Activated gamma-delta T cell treated with Interleukin-2 at 50 U/mL for 16 hours (primary cell): Measurements from ENCODE around the gene TOP1.
A peak's percentile ranks its signal among the peaks of the same experiment; 100 is the strongest.

Experiments
- DNase-seq: peaks from one replicate; pipeline ENCODE4 v3.0.0-alpha.2; 2020

Gene TOP1

DNA sequence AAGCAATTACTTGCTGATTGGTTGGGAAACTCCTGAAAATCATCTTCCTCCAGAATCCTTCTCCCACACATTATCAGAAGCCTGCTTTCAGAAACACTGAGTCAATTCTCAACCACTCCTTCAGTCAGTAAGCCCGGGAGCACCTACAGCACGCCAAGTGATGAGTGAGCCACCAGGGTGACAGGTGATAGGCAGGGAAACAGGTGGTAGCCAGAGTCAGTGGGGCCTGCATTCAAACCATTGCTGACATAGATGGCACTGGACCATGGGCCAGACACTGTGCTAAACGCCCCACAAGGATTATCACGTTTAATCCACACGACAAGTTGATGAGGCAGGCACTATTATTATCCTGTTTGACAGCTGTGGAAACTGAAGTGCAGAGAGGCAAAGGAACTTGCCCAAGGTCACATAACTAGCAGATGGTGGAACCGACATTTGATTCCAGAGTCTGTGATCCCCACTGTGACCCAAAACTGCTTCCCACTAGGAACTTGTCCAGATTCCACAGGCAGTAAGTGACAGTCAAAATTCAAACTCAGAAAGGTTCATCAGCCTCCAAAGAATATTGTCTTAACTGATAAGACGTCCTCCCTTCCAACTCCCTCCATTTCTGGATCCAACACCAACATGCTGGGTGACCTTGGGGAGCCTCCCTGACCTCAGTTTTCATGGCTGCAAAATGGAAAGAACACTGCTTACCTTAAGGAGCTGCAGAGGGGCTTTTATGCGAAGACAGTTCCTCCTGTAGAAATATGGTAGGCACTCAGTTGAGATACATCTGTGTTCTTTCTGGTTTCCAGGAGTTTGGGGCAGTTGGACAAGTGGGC, 23.9 kb upstream of the TOP1 start:
- no peak for DNase-seq

- no peak for DNase-seq
Observed at GRCh38 chr20:41005361-41005729, 23.3 kb upstream of the TOP1 start.

DNA sequence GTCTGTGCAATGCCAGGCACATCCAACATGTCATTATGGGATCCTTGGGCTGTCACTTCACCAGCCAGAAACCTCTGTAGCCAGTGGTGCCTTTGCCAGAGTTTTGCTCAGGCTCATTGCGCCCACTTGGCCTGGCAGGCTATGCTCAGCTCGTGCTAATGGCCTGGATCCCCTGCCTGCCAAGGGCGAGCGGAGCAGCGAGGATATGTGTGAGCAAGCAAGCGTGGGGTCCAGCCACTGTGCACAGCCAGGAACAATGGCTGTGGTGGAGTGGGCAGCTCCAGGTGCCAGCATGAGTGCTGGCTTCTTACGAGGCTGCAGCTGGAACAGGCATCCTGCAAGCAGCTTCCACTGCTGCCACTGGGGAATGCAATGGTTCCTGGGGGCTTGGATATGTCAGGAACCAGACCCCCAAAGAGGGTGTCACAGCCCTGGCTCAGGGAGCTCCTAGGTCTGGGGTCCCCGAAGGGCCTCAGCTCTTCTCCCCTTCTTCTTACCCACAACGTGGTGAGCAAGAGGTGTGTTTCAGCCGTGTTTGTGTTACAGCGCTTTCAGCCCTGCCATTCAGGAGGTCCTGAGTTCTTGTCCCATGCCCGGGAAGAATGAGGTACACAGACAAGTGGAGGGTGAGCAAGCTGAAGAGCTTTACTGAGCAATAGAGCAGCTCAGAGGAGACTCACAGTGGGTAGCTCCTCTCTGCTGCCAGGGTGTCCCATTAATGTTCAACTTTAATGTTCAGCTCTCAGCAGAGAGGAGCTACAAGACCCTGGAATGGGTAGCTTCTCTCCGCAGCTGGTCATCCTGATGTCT, 22.3 kb upstream of the TOP1 start:
- DNase-seq = no peak

GRCh38 chr20:41006936-41007474, 21.6 kb upstream of the TOP1 start:
- no peak for DNase-seq

DNA sequence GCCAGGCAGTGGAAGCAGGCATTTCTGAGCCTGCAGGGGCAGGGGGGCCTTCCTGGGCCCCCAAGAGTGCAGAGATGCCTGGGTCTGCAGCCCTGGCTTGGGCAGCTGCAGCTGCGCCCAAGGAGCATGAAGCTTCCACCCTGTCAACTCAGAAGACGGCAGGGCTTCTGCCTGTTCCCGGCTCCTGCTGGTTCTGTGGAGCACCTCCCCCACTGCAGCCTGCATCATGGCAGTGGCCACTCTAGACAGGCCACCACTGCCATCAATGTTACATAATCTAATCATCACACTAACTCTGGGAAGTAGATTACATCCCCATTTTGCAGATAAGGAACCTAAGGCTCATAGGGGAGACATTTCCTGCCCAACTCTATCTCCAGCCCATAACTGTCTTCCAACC, 21.1 kb upstream of the TOP1 start:
- no peak for DNase-seq

- no peak for DNase-seq
Observed at GRCh38 chr20:41009946-41010345, 18.7 kb upstream of the TOP1 start.

DNA sequence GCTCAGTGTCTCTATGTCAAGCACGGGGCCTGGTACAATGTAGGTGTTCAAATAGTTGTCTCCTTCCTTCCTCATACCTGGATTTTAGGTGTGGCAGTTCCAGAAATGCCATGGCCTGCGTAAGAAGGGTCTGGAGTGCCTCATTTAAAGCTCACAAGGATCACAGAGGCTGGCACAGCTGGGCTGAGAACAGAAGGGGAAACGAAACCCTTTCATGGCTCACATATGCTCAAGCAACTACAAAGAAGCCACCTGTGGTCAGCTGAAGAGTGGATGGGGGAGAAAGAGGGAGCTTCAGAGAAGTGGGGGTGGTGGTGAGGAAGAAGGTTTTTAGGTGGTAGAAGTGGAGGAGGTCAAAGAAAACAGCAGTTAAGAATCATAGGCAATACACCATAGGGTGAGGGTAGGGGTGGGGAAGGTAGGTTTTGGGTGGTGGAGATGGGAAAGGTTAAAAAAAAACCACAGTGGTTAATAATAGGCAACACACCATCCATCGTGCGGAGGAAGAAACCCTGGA, 17.0 kb upstream of the TOP1 start:
- no peak for DNase-seq

DNA sequence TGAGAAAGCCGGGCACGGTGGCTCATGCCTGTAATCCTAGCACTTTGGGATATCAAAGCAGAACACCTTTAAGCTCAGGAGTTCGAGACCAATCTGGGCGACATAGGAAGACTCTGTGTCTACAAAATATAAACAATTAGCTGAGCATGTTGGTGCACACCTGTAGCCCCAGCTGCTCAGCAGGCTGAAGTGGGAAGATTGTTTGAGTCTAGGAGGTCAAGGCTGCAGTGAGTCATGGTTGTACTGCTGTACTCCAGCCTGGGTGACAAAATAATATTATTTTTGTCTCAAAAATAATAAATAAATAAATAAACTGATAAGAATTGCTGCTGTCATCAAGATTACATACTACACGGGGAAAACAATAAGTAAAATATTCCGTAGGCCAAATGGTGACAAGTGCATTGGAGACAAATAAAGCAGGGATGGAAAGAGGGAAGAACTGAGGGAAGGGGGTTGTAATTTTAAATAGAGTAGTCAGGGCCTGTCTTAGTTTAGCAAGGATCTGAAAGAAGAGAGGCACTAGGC, 14.0 kb upstream of the TOP1 start:
- DNase-seq = no peak

DNA sequence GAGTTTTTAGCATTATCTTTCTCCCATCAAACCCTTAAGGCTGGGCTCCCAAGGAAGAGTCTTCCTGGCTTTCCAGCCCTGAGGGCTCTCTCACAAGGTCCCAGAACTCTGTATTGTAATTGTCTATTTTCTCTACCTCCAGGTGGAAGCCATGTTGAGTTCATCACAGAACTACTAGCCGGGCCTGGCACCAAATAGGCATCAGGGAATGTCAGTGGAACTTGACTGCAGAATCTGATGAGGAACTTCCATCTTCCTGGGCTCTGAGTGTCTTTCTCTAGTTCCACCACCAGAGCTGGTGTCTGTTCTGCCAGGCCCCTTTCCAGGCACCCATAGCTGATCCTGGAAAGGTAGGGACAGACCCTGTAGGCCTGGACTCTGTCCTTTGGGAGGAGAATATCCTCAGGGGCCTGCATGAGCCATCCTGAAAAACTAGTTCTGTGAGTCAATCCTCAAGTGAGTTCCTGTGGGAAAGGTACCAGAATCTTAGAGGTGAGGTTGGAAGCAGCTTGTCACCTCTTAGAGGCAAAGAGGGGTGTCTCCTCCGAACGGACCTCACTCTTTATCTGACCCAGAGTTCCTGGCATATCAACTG, 11.1 kb upstream of the TOP1 start:
- no peak for DNase-seq

GRCh38 chr20:41018153-41018552, 10.5 kb upstream of the TOP1 start:
- no peak for DNase-seq

DNA sequence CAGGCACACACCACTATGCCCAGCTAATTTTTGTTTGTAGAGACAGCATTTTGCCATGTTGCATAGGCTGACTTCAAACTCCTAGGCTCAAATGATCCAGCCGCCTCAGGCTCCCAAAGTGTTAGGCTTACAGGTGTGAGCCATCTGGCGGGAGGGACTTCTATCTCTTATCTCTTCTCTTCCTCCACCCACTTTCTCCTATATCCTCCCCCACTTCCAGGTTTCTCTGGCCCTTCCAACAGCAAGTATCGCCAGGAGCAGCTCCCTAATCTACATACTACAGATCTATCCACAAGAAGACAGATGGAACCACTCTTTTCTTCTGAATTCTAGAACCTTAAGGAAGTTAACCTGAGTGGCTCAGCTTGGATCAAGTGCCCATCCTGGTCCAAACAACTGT, 5.1 kb upstream of the TOP1 start:
- DNase-seq = no peak

DNA sequence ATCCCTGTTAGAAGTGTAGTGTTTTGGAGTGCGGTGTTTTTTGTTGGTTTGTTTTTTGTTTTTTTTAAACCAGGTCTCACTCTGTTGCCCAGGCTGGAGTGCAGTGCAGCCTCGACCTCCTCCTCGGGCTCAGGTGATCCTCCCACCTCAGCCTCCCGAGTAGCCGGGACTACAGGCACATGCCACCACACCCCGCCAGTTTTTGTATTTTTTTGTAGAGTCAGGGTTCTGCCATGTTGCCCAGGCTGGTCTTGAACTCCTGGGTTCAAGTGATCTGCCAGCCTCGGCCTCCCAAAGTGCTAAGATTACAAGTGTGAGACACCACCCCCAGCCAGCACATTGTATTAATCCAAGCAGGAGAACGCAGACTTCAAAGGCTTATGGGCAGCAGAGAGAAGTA, 1.3 kb upstream of the TOP1 start:
- no peak for DNase-seq

GRCh38 chr20:41027872-41028358, 707 bp upstream of the TOP1 start:
- no peak for DNase-seq

GRCh38 chr20:41029150-41029901, 704 bp downstream of the TOP1 start:
- peak; percentile 12 for DNase-seq

DNA sequence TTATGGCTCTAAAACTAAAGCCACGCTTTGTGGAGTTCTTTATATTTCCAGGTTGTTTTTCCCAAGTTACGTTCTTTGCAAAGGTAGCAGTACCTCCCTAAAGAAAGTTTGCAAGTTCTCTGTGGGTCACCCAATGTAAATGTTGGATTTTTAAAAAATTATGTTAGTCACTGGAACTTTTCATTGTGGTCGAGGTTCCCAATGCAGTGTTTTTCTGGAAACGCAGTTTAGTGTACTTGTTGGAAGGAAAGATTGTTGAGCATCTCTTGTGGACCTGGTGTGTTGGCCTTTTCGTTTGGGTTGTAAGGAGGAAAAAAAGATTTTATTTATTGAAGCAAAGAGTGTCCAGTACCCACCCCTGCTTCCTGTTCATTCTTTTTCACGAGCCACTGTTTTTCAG, 1.4 kb downstream of the TOP1 start:
- DNase-seq = no peak

DNA sequence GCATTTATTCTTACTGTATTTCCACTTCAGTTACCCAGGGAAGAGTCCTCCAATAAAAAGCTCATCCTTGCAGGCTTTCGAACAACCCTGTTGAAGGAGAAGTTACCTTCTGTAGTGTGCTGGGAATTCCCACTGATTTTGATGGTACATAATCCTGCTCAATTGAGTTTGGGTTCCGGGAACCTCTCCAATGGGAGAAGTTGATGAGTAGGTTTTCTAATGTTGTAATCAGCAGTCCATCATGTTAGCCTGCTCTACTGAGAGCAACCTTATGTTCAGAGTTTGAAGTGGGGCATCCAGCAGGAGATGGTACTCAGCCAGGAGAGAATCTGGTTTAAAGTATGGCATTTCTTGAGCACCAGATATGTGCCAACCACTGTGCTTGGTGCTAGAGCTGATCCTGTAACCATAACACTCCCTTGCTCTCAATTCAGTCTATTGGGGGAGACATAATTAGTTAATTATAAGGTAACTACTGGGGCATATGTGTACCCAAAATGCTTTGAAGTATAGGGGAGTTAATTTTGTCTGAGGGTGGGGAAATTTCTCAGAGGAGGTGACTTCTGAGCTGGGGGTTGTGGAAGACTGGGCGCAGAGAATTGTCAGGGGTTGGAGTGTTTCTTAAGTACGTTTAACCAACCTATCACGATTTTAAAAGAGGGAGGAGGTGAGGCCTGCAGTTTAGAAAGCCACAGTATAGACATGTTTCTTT, 2.1 kb downstream of the TOP1 start:
- DNase-seq = no peak

- no peak for DNase-seq
Observed at GRCh38 chr20:41031243-41031619, 2.6 kb downstream of the TOP1 start.

DNA sequence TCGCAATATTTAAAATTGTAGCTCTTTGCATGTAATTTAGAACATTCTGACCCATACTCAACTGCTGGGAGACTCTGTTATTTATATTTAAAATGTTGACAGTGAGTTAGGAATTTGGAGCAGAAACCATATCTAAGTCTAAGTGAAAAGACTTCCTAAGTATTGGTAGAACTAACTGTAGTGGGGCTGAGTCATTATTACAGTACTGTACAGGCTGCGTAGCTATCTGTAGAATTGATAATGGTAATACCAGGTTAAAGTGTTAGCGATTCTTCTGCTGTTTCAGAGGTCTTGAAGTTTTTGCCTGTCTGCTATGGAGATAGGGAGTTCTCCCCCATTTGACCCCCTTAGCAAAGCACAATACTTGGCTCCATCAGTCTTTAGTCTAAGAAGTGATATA, 3.6 kb downstream of the TOP1 start:
- DNase-seq = no peak

GRCh38 chr20:41034239-41034638, 5.6 kb downstream of the TOP1 start:
- DNase-seq = no peak

DNA sequence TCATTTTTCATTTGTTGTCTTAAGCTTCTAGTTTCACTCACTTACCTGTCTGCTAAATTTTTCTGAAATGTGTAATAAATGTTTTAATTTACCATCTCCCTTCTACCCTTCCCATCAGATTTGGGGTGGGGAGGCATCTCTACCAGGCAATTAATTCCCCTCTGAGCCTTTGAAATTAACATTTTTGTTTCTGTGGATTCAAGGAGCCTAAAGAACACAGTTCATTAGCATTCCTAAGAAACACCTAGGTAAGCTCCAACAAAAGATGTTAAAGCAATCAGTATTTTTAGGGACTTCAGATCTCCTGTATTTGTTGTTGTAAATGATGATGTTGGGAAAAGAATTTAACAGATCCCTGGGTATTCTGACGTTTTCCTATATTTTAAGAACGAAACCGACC, 6.6 kb downstream of the TOP1 start:
- no peak for DNase-seq

DNA sequence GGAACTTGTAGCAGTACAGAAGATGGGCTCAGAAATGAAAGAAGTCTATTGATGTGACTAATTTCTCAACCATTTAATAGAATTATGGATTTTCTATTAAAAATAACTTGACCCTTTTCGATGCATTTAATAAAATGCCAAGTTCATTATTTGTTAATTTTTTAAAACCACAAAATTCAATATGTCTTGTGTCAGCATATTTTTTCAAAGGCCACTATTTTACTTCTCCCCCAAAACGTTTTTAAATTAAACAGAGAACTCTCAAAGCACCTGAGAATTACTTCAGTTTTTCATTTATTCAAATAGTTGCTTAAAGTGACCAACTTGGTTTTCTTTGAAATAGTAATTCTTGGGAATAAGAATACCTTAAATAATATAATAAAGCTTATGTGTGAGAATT, 8.6 kb downstream of the TOP1 start:
- no peak for DNase-seq
